GM18870 (cell line): Measurements from ENCODE around the gene FLT4.
"Not testable (repeated sequence)": the region's sequence is repeated elsewhere in the genome, so short reads cannot be mapped to it uniquely, and the experiment has no call there.

ENCODE experiments used
- ATAC-seq: cut with Tn5 transposase; IDR thresholded peaks from one replicate; pipeline ENCODE4 v1.9.1; 2021; ENCODE audit warnings: moderate library complexity; ENCODE audit not compliant: unreplicated experiment

Gene FLT4

DNA sequence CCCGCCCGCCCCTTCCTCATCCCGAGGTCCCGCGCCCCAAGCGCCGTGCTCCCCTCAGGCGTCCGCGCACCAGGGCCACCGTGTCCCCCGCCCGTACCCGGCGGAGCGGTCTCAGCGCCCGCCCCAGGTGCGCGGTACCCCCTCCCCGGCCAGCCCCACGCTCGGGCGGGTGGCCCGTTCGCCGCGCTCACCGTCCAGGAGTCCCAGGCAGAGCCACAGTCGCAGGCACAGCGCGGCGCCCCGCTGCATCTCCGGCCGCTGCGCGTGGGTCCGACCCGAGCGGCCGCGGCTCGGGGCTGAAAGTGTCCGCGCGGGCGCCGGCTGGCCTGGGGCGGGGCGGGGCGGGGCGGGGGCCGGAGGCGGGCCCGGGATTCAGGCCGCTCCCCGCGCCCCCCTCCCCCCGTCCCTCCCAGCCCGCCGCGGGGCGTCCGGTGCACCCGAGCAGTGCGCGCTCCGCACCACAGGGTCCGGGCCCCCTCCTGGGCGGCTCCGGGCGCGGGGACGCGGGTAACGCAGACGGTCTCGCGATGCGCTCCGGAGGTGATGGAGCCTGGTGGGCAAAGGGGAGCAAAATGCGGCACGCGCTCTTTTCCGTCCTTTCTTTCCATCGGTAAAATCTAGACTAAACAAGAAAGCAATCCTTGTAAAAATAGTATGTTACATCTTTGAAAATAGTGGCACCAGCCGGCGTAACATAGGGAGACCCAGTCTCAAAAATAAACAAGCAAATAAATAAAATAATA, at the start of gene FLT4:
TSS of gene FLT4 (minus strand) at position 304 of the 743 bp plus-strand sequence. CDS start at position 249, 55 bp downstream.
- ATAC-seq = no peak

DNA sequence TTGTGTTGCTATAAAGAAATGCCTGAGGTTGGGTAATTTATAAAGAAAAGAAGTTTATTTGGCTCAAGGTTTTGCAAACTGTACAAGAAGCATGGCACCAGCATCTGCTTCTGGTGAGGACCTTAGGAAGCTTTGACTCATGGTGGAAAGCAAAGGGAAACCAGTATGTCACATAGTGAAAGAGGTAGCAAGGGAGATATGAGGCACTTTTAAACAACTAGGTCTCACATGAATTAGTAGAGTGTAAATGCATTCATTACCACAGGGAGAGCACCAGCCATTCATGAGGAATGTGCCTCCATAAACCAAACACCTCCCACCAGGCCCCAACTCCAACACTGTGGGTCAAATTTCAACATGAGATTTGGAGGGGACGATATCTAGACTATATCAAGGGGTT, 49.6 kb upstream of the FLT4 start:
- no peak for ATAC-seq

DNA sequence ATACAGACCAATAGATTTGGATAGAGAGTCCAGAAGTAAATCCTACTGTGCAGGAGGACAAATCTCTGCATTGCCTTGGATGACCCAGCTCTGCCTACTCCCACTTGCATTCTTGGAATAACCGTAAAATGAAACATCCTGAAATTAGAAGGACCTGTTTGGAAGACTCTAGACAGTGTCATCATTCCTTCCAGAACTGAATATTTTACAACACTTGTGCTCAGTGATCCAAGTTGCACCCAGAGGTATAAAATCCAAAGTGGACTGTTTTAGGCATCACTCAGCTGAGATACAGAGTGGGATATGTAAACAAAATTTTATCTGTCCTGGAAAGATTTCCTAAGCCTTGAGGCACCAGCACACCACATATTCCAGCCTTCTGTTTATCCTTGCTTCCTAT, 46.7 kb upstream of the FLT4 start:
- no peak for ATAC-seq

DNA sequence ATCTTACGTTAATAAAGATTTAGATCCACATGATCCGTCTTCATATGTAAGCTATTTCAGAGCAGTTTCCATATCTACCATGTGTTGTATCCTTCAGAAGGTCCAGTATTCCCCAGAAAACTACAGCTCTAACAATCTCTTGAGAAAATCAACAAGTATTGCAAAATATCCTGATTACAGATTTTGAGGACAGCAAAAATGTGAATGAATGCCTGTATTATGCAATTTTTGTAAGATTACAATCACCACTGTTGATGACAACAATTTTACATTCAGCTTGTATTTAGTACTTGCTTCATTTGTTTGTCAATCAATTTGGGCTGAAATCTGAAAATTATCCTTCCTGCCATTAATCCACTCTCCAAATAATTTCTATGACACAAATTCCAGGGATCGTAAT, 43.0 kb upstream of the FLT4 start:
- no peak for ATAC-seq

DNA sequence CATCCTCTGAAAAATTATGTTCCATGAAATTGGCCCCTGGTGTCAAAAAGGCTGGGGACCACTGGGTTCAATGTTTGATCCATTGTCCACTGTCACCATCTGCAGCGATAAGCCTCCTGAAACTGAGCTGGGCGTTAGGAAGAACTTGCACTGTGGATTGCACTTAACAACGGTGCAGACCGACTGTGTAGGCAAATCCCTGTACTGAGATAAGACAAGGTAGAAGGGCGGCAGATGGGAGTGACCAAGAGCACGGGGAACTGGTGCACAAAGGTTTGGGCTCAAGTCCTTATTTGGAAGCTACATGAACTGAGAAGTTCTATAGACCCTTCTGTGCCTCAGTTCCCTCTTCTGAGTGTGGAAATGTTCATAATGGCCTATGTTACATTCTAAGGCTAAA, 41.6 kb upstream of the FLT4 start:
- ATAC-seq = no peak

GRCh38 chr5:180690562-180690961, 41.2 kb upstream of the FLT4 start:
- ATAC-seq = no peak

DNA sequence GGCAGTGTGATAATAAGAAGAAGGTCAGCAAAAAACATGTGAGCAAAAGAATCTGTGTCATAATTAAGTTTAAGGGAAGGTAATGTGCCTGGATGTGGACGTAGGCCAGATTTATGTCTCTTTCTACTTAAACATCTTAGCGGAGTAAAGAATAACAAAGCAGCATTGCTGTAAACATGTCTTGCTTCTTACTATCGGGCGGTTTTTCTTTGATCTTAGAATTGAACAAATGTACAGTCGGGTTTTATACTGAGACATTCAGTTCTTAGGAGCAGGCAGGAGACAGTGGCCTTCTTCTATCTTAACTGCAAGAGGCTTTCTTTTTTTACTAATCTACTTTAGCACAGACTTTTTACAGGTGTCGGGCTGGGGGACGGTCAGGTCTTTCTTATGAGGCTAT, 40.4 kb upstream of the FLT4 start:
- no peak for ATAC-seq

DNA sequence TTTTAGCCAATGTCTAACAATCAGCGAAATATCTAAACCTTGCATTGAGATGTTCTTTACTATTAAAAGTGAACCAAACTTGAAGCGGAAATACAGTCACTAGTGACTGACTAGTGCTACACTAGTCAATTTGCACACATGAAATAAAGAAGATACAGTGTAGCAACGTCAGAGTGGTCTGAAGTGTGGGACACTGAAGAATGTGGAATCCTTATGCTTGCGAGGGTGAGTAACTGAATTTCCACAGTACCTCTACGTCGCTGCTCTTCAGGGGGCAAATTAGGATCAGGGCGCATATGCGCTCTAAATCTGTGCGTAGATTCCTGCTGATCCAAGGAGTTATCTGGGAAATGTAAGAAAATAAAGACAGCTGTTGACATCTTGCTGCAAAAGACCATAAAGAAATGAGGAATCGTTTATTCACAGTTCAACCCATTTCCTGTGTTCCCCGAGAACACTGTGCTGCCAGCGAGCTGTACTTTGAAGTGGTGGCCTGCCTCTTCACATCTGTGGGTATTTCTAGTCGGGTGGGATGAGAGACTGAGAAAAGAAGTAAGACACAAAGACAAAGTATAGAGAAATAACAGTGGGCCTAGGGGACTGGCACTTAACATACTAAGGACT, 39.8 kb upstream of the FLT4 start:
- no peak for ATAC-seq

DNA sequence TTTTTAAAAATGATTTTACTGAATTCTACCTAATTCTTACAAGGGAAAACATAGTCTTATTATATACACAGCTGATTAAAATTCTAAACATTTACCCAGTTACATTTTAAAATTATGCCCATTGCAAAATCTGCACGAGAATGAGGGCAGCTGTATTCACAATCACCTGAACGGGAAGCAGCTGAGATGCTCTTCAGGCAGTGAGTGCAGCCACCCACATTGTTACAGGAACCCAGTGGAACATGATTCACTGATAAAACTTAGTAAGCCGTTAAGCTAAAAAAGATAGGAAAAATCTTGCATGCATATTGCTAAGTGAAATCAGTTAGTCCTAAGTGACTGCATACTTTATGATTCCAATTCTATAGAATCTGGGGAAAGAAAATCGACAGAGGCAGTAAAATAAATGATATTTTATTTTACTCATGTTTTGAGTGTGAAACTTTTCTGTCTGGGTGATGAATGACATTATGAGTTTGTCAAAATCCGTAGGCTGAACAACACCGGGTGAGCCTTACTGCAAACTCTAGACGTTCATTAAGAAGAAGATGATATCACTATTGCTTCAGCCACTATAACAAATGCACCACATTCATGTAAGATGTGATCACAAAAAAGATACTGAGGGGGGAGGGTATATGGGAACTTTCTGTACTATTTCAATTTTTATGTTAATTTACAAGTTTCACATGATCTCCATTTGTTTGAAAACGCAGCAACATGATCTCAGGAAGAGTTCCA, 39.1 kb upstream of the FLT4 start:
- ATAC-seq = no peak

- ATAC-seq = not testable (repeated sequence)
These were observed 37.4 kb upstream of the FLT4 start for GRCh38 chr5:180686799-180687198.

- no peak for ATAC-seq
These were observed 35.3 kb upstream of the FLT4 start for GRCh38 chr5:180684623-180685161.

GRCh38 chr5:180683220-180683922, 34.0 kb upstream of the FLT4 start:
- ATAC-seq = no peak

DNA sequence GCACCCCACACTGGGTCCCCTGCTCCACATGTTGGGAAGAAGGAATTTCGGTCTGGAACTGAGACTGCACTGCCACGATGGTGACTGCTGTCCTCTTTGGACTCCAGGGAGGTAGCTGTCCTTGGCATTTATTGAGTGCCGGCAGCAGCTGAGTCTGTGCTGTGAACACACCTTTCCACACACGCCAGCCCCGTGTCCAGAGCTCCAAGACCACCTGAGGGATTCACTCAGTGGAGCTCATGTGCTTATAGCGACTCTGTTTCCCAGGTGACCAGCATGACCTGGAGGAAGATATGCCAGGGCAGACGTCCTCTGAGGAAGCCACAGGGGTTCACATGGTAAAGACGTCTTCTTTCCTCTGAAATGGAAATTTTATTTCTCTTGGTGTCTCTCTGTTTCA, 33.2 kb upstream of the FLT4 start:
- no peak for ATAC-seq

DNA sequence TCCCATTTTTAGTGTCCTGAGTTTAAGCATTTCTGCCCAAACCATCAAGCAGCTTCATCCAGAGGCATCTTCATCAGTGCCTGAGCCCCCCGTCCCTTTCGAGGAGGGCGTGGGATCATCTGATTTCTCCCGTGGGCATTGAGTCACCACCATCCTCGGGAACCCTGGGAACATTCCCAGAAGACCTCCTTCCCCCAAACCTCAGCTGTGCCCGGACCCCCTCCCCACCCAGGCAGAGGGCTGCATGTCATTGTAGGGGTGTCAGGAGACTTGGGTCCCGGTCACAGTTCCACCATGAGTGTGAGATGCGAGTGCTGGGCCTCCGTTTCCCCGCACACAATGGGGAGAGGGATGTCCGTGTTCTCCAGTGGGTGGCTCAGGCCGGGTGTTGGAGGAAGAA, 32.6 kb upstream of the FLT4 start:
- ATAC-seq = not testable (repeated sequence)

GRCh38 chr5:180678319-180678718, 28.9 kb upstream of the FLT4 start:
- ATAC-seq = not testable (repeated sequence)

DNA sequence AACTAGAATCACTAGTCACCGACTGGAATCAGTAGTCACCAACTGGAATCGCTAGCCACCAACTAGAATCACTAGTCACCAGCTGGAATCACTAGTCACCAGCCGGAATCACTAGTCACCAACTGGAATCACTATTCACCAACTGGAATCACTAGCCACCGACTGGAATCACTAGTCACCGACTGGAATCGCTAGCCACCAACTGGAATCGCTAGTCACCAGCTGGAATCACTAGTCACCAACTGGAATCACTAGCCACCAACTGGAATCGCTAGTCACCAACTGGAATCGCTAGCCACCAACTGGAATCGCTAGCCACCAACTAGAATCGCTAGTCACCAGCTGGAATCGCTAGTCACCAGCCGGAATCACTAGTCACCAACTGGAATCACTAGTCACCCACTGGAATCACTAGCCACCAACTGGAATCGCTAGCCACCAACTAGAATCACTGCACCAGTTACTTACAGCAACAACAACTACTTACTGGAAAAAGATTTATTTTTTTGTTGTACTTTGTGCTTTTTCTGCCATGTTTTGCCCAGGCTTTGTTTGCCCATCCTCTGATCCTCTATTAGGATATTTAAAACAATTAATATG, 25.7 kb upstream of the FLT4 start:
- no peak for ATAC-seq

DNA sequence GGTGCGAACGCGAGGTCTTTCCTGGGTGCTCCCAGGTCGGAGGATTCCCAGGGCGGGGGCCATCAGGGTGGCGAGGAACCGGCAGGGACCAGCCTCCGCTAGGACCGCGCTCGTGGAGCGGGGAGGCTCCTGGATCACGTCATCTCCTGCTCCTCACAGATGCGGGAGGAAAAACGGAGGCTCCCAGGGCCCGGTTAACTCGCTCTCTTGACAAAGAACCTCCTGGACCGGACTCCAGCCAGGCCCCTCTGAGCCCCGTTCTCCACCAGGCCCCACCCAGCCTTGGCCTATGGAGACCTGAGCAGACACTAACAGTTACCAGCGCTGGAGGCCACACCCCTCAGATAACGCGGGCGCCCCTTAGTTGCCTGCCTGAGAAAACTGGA, 24.7 kb upstream of the FLT4 start:
- not testable (repeated sequence) for ATAC-seq

DNA sequence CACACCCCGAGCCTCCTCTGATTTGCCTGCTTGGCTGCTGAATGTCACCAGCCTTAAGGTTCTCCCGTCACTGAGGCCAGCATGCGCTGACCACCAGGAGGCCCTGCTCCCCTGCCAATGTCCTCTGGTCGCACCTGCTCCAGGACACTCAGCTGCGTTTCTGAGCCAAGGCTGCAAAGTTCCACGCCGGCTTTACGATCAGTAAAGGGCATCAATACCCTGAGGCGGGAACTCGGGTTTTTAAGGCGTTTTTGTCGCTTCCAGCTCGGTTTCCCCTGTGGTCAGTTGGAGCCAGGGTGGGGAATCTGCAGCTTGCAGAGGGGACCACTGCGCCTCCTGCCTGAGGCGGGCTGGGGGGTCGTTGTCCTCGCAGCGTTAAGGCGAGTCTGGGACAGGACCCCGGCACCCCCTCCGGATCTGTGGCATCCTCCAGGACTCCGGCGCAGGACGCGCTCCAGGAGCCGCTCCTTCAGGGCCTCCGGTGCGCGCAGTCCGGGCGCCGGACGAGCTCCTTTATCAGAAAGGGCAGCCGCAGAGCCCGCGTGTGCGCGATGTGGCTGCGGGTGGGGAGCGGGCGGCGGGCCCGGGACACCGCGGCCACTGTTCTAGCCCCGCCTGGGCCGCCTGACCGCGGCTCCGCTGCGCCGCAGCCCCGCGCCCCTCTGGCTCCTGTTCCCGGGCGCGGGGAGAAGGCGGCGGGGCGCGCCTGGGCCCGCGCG, 24.1 kb upstream of the FLT4 start:
- ATAC-seq = no peak

DNA sequence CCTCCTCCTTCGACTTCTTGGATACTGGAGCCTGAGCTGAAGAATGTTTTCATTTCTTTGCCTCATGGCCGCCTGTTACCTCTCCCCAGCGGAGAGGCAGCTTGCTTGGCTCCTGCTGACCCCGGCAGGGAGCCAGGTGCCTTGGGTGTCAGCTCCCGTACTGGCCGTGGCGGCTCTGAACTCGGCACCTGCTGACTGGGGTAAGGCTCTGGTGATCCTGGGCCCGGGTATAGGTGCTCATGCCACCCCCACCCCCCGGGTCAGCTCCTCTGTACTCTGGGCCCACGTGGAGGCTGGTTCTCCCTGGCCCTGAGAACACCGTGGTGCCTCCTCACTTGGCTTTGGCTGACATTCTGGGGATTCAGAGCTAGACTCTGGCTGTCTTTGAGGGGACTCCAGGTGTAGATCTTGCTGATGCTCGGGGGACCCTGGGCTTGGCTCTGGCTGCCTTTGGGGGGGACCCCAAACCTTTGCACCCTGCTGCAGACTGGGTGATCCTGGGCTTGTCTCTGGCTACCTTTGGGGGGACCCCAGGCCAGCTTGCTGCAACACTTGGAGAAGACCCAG, 22.6 kb upstream of the FLT4 start:
- ATAC-seq = not testable (repeated sequence)
